ENCODE data around the gene FHOD3. TPM values are rescaled to one million over a fixed set of nuclear protein-coding genes. Genes with fewer than 3 reads are reported as not detected.

The FHOD3 gene
- total RNA-seq, 6 experiments from 2014 or later: 0.44 to 1.2 (median 0.62) TPM

- 33% methylated on average over 1 of the region's 1 CpG for WGBS (ENCODE audit: insufficient coverage, low coverage, low lambda C conversion rate, missing lambda C conversion rate)
- TF ChIP-seq CTCF (IDR thresholded peaks at IDR 0.05) (no peak), POLR2A (IDR thresholded peaks at IDR 0.05) (no peak)
- Histone ChIP-seq H3K4me1 (no peaks in the 10 kb centered on the region), H3K27ac (no peak overlapping the region), H3K4me3 (no peak overlapping the region), H3K36me3 (no peaks in the 10 kb centered on the region), H3K9me3 (no peaks in the 10 kb centered on the region), H3K27me3 (no peaks in the 10 kb centered on the region)
- intact Hi-C loops (cut with DNase I): no loop called here
- ATAC-seq (no peak), DNase-seq (no peak)
These were observed 60.6 kb downstream of the FHOD3 start for GRCh38 chr18:36358141-36358540.

- no peak for ATAC-seq
- DNase-seq: no peak
- H3K9me3 ChIP-seq: no peaks in the 10 kb centered on the region
- no peak overlapping the region for H3K4me3 ChIP-seq
- H3K27ac ChIP-seq: no peak overlapping the region
- H3K4me1 ChIP-seq: no peaks in the 10 kb centered on the region
- TF ChIP-seq CTCF (IDR thresholded peaks at IDR 0.05): no peak
- TF ChIP-seq POLR2A (IDR thresholded peaks at IDR 0.05): no peak
- H3K36me3 ChIP-seq: no peaks in the 10 kb centered on the region
- no CpG with 5 or more reads among the region's 1 CpG for WGBS (ENCODE audit: insufficient coverage, low coverage, low lambda C conversion rate, missing lambda C conversion rate)
- intact Hi-C loops (cut with DNase I): no loop called here
- H3K27me3 ChIP-seq: no peaks in the 10 kb centered on the region
These were observed 62.9 kb downstream of the FHOD3 start for GRCh38 chr18:36360256-36360909.

DNA sequence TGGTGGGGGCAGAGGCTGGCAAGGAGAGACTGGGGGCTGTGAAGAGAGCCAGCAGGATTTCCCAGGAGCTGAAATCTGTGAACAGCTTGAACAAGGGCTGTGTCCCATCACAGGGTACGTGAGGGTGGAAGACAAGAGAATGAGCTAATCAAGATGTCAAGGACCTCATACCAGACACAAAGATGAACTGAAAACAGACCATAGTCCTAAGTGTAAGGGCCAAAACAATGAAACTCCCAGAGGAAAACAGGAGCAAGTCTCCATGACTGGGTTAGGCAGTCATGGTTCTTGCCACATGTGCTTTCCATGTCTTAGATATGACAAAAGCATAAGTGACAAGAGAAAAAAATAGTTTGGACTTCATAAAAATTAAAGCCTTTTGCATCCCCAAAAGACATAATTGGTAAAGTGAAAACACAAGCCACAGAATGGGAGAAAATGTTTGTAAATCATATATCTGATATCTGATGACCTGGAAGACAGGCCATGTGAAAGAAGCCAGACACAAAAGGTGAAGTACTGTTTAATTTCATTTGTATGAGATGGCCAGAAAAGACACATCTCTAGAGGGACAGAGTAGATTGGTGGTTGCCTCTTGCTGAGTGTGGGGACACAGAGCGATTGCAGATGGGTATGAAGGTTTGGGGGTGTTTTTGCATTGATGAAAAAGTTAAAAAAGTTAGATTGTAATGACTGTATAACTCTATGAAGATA lies 67.6 kb downstream of the FHOD3 start:
- no peaks in the 10 kb centered on the region for H3K9me3 ChIP-seq
- no peaks in the 10 kb centered on the region for H3K4me1 ChIP-seq
- TF ChIP-seq CTCF (IDR thresholded peaks at IDR 0.05): no peak
- TF ChIP-seq POLR2A (IDR thresholded peaks at IDR 0.05): no peak
- H3K4me3 ChIP-seq: no peak overlapping the region
- no peak overlapping the region for H3K27ac ChIP-seq
- H3K27me3 ChIP-seq: no peaks in the 10 kb centered on the region
- 42% methylated on average over 2 of the region's 2 CpGs for WGBS (ENCODE audit: insufficient coverage, low coverage, low lambda C conversion rate, missing lambda C conversion rate)
- intact Hi-C loops (cut with DNase I): no loop called here
- H3K36me3 ChIP-seq: no peaks in the 10 kb centered on the region
- no peak for ATAC-seq
- no peak for DNase-seq

GRCh38 chr18:36365836-36366775 lies 68.6 kb downstream of the FHOD3 start:
- no peaks in the 10 kb centered on the region for H3K27me3 ChIP-seq
- intact Hi-C loops (cut with DNase I): no loop called here
- 71% methylated on average over 7 of the region's 7 CpGs for WGBS (ENCODE audit: insufficient coverage, low coverage, low lambda C conversion rate, missing lambda C conversion rate)
- no peak for TF ChIP-seq POLR2A (IDR thresholded peaks at IDR 0.05)
- no peak for TF ChIP-seq CTCF (IDR thresholded peaks at IDR 0.05)
- H3K4me1 ChIP-seq: no peaks in the 10 kb centered on the region
- H3K9me3 ChIP-seq: no peaks in the 10 kb centered on the region
- no peak for DNase-seq
- ATAC-seq: no peak
- H3K4me3 ChIP-seq: no peak overlapping the region
- H3K27ac ChIP-seq: no peak overlapping the region
- H3K36me3 ChIP-seq: no peaks in the 10 kb centered on the region
